GM12878 (cell line): ENCODE data around the gene KLF4. TPM values are rescaled to one million over a fixed set of nuclear protein-coding genes. Genes with fewer than 3 reads are reported as not detected.

ENCODE experiments used
- ATAC-seq: fragments of 200-7000 bp; cut with Tn5 transposase; 3 replicates; pipeline ENCODE4 v1.9.1; 2020; ENCODE audit warnings: mild to moderate bottlenecking, moderate library complexity
- BruUV-seq: library from RNA; stranded (reverse); fragments of 400-500 nt; replicated peaks from 2 replicates; lab custom pipeline; 2021; lab: Mats Ljungman, UMichigan
- CTCF ChIA-PET: fragments of 300-600 bp; sonication (Branson Sonifier 250); formaldehyde crosslinking; extraction: SDS; loops from one replicate; lab custom pipeline; 2021; ENCODE audit warnings: inconsistent platforms; lab: Yijun Ruan, JAX
- POLR2A ChIA-PET: fragments of 350-600 bp; formaldehyde crosslinking; extraction: SDS; loops from one replicate; lab custom pipeline; 2021; ENCODE audit warnings: inconsistent platforms; lab: Charles Lee
- RAD21 ChIA-PET: fragments of 300-600 bp; sonication (Branson Sonifier 250); formaldehyde crosslinking; loops from one replicate; lab custom pipeline; 2023; ENCODE audit warnings: antibody characterized with exemption; ENCODE audit not compliant: unreplicated experiment; lab: Charles Lee
- SMC1A ChIA-PET: fragments of 300-600 bp; sonication (Branson Sonifier 250); formaldehyde crosslinking; loops from one replicate; lab custom pipeline; 2023; ENCODE audit not compliant: unreplicated experiment, uncharacterized antibody; lab: Charles Lee
- DNase-seq: peaks from one replicate; pipeline ENCODE4 v3.0.0-alpha.2; 2011; ENCODE audit warnings: low read depth, low spot score
- FAIRE-seq: peaks from 3 replicates; lab custom pipeline; 2011; peaks lifted over from hg19 to GRCh38; lab: Jason Lieb, UNC
- H2AFZ ChIP-seq: 2 replicates; pipeline ENCODE4 v1.6.0; 2011; ENCODE audit warnings: low read depth, low read length, control low read depth; ENCODE audit not compliant: control insufficient read depth
- H3K27ac ChIP-seq: 2 replicates; pipeline ENCODE4 v1.5.1; 2011; ENCODE audit warnings: control low read depth; ENCODE audit not compliant: control insufficient read depth, insufficient read depth
- H3K27me3 ChIP-seq, 2 experiments: replicated peaks in 1 of 2; 2 replicates each; pipeline versions ENCODE4 v1.6.0 to v1.6.1; 2011; ENCODE audit warnings: low read length in 1 of 2; ENCODE audit not compliant: control insufficient read depth in 2 of 2, insufficient read depth in 2 of 2
- H3K36me3 ChIP-seq, 2 experiments: 2 replicates each; pipeline ENCODE4 v1.5.1; 2011; ENCODE audit warnings: low read length in 1 of 2; ENCODE audit not compliant: control insufficient read depth in 2 of 2, insufficient read depth in 2 of 2
- H3K4me1 ChIP-seq: 2 replicates; pipeline ENCODE4 v1.6.1; 2011; ENCODE audit warnings: mild to moderate bottlenecking, low read length, moderate library complexity, mixed read lengths; ENCODE audit not compliant: control insufficient read depth, insufficient read depth
- H3K4me2 ChIP-seq: 2 replicates; pipeline ENCODE4 v1.6.0; 2011; ENCODE audit warnings: control low read depth; ENCODE audit not compliant: control insufficient read depth, insufficient read depth
- H3K4me3 ChIP-seq: fragments of 200-600 bp; sonication (generic); 2 replicates; pipeline ENCODE4 v1.5.1; 2016
- H3K79me2 ChIP-seq: 2 replicates; pipeline ENCODE4 v1.6.0; 2011; ENCODE audit warnings: low read length; ENCODE audit not compliant: control insufficient read depth, insufficient read depth
- H3K9ac ChIP-seq: 2 replicates; pipeline ENCODE4 v1.8.0; 2011; ENCODE audit warnings: low read length, control low read depth, mixed read lengths; ENCODE audit not compliant: control insufficient read depth, insufficient read depth
- H3K9me3 ChIP-seq: replicated peaks from 3 replicates; pipeline ENCODE4 v1.5.1; 2011; ENCODE audit warnings: mild to moderate bottlenecking, low read length; ENCODE audit not compliant: control insufficient read depth, insufficient read depth
- H4K20me1 ChIP-seq: 2 replicates; pipeline ENCODE4 v1.6.0; 2011; ENCODE audit not compliant: control insufficient read depth, insufficient read depth
- DPF2 ChIP-seq: fragments of 450-650 bp; IDR thresholded peaks from 2 replicates; pipeline ENCODE4 v1.6.1; 2017; ENCODE audit warnings: mild to moderate bottlenecking
- IKZF1 ChIP-seq: fragments of 450-650 bp; conservative IDR thresholded peaks from 2 replicates; pipeline ENCODE4 v1.6.1; 2017; ENCODE audit warnings: antibody characterized with exemption, mild to moderate bottlenecking
- JUNB ChIP-seq: IDR thresholded peaks from 2 replicates; pipeline ENCODE4 v1.6.1; 2016; ENCODE audit warnings: antibody characterized with exemption, mild to moderate bottlenecking
- MEF2B ChIP-seq: fragments of 450-650 bp; IDR thresholded peaks from 2 replicates; pipeline ENCODE4 v1.6.1; 2018; ENCODE audit warnings: mild to moderate bottlenecking, moderate library complexity; ENCODE audit not compliant: partially characterized antibody, poor library complexity, severe bottlenecking
- MTA2 ChIP-seq: fragments of 450-650 bp; IDR thresholded peaks from 2 replicates; pipeline ENCODE4 v1.6.1; 2016; ENCODE audit warnings: low read depth, mild to moderate bottlenecking, moderate library complexity
- MTA3 ChIP-seq: IDR thresholded peaks from 2 replicates; pipeline ENCODE4 v1.6.1; 2012; ENCODE audit warnings: low read length, inconsistent platforms, borderline replicate concordance
- NR2F1 ChIP-seq: fragments of 450-650 bp; conservative IDR thresholded peaks from 2 replicates; pipeline ENCODE4 v1.6.1; 2017; ENCODE audit warnings: mild to moderate bottlenecking
- WGBS: methylation state at CpG from one replicate; pipeline ENCODE4 v1.1.6; 2016; ENCODE audit warnings: low lambda C conversion rate; ENCODE audit not compliant: insufficient replicate concordance, insufficient coverage; ENCODE audit errors: missing lambda C conversion rate; 5-methylcytosine and 5-hydroxymethylcytosine counted together
- in situ Hi-C: fragments of 300-500 bp; cut with MboI; formaldehyde crosslinking; loops from 9 replicates; pipeline ENCODE4 v1.14.3; 2018; ENCODE audit warnings: mixed read lengths
- intact Hi-C: fragments of 100-400 bp; cut with micrococcal nuclease; formaldehyde crosslinking; loops from one replicate; pipeline ENCODE4 v1.14.2; 2022; ENCODE audit not compliant: unreplicated experiment
- polyA plus RNA-seq, 11 experiments: library from polyadenylated mRNA; depleted of rRNA in 4 of 11; unstranded in 6 of 11; stranded (reverse) in 5 of 11; fragments of >200 nt; fragmentation: Nextera tagmentation in 4 of 11; fragmentation: Illumina TruSeq in 1 of 11; extraction: Ambion mirVana in 4 of 11; extraction: Trizol in 1 of 11; gene quantifications; 1 replicate in 1 of 11; 2 replicates in 10 of 11; pipeline versions ENCODE4 v1.2.1 to v1.2.3, GENCODE V29; 2011 to 2016; ENCODE audit warnings: inconsistent platforms in 2 of 11, missing spikeins in 2 of 11, low read depth in 1 of 11
- total RNA-seq, 4 experiments: library from RNA; depleted of rRNA in 3 of 4; stranded (reverse); fragments of >200 nt in 3 of 4; fragmentation: Illumina TruSeq in 1 of 4; extraction: Trizol in 1 of 4; gene quantifications; 2 replicates each; pipeline versions ENCODE4 v1.2.1 to v1.2.3, GENCODE V29; 2013 to 2021
- TF ChIP-seq, protein P1 (sequence below): fragments of 450-650 bp; IDR thresholded peaks from 2 replicates; pipeline ENCODE4 v1.6.1; 2017; ENCODE audit warnings: low read depth, mild to moderate bottlenecking, moderate library complexity
- TF ChIP-seq, protein P2 (sequence below): fragments of 450-650 bp; IDR thresholded peaks from 2 replicates; pipeline ENCODE4 v1.6.1; 2016; ENCODE audit warnings: mild to moderate bottlenecking
- TF ChIP-seq, protein P3 (sequence below): fragments of 450-650 bp; IDR thresholded peaks from 2 replicates; pipeline ENCODE4 v1.6.1; 2014; ENCODE audit warnings: mild to moderate bottlenecking

Gene KLF4
- total and polyA plus RNA-seq, 10 of the 15 experiments (the other 5 are each of a cell fraction or from before 2014, with no cell fraction given), result 0.03 to 0.40 (median 0.10) TPM; not detected in 1

DNA sequence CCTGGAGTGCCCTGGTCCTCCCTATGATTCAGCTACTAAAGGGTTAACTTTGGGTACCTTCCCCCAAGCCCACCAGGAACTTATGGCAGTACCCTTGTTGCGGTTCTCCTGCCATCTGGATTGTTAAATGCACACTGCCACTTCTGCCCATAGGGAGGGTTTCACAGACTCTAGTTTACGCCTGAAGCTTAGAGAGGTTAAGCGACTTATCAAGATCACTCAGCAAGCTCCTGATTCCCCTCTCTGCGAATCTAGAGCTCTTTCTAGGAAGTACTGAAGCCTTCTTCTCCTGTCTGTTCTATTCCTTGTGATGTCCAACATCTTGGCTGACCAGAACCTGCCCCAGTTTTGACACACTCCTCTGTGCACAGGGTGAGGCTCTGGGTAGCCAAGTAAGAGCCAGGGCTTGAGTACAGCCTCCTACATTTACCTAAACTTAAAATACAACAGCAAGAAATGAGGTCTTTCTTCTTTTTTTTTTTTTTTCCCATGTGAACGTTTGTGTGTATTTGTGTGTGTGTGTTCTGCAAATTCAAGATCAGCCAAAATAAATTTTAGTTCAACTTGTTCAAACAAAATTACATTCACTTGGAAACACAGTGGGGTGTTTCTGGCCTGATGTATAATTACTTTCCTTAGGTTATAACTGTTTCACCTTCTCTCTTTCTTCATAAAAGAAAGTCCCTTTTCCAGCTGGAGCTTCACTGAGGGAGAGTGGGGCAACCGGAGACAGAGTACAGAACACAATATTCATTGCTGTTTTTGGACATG, 28.7 kb upstream of the KLF4 start:
- WGBS, result 9% methylated on average over 5 of the region's 6 CpGs
- POLR2A ChIA-PET, result no interaction called here
- Histone ChIP-seq H3K27me3 (peaks cover 0 to 2% of the 10 kb centered on the region in 2 experiments; a peak in 2 of 4 replicates), H3K79me2 (no peaks in the 10 kb centered on the region), H3K4me1 (no peaks in the 10 kb centered on the region), H3K9ac (no peak overlapping the region), H2AFZ (no peak overlapping the region), H3K4me2 (no peak overlapping the region), H4K20me1 (no peaks in the 10 kb centered on the region), H3K9me3 (no peaks in the 10 kb centered on the region), H3K27ac (no peak overlapping the region), H3K36me3 (no peaks in the 10 kb centered on the region), H3K4me3 (no peak overlapping the region)
- DNase-seq (no peak), FAIRE-seq (no peak), ATAC-seq (no peak)
- in situ Hi-C loops (no loop called here), intact Hi-C loops (no loop called here)
- CTCF ChIA-PET, result no interaction called here
- no TSS peak for BruUV-seq
- SMC1A ChIA-PET, result no interaction called here
- TF ChIP-seq, protein P1, sequence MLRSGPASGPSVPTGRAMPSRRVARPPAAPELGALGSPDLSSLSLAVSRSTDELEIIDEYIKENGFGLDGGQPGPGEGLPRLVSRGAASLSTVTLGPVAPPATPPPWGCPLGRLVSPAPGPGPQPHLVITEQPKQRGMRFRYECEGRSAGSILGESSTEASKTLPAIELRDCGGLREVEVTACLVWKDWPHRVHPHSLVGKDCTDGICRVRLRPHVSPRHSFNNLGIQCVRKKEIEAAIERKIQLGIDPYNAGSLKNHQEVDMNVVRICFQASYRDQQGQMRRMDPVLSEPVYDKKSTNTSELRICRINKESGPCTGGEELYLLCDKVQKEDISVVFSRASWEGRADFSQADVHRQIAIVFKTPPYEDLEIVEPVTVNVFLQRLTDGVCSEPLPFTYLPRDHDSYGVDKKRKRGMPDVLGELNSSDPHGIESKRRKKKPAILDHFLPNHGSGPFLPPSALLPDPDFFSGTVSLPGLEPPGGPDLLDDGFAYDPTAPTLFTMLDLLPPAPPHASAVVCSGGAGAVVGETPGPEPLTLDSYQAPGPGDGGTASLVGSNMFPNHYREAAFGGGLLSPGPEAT, result no peak
- RAD21 ChIA-PET, result no interaction called here

DNA sequence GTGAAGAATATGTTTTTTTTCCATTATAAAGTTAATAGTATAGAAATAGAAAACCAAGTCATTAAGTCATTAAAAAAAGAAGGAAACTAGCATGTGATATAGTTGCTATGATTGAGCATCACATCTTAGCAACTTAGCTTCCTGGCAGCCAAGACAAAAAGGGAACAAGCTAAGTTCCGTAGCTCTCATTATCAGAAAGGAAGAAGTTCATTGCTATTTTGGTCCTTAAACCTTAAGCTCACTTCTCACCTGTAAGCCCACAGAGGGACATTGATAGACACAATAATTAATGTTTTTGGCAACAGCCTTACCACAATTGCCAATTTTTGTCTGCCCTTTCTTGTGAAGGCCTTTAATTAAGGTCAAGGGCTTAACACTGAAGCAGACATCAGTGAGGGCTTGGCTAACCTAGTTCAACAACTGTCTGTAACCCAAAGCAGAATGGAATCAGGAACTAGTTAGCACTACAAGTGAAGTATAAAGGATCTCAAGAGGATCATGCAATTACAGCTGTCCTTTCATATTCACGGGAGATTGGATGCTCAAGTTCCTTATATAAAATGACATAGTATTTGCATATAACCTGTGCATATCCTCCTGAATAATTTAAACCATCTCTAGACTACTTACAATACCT, 24.0 kb upstream of the KLF4 start:
- in situ Hi-C loops (no loop called here), intact Hi-C loops (no loop called here)
- SMC1A ChIA-PET, result interaction anchor here (0.7 to 0.9 kb wide), 4 partner anchors 15 to 821 kb away, joined by 3 to 4 read pairs (median 3); no protein-coding TSS in a partner anchor
- no peak overlapping the region for H2AFZ ChIP-seq
- no peaks in the 10 kb centered on the region for H3K9me3 ChIP-seq
- RAD21 ChIA-PET, result interaction anchor here (0.9 to 1.0 kb wide), 2 partner anchors 12 to 28 kb away, joined by 3 read pairs; no protein-coding TSS in a partner anchor
- WGBS, result 0% methylated on average over 2 of the region's 2 CpGs
- H3K36me3 ChIP-seq, result no peaks in the 10 kb centered on the region
- peaks cover 0 to 2% of the 10 kb centered on the region in 2 experiments; a peak in 2 of 4 replicates for H3K27me3 ChIP-seq
- no peaks in the 10 kb centered on the region for H4K20me1 ChIP-seq
- no peak overlapping the region for H3K27ac ChIP-seq
- CTCF ChIA-PET, result interaction anchor here (0.8 to 1.2 kb wide), 2 partner anchors 14 to 28 kb away, joined by 3 to 4 read pairs; no protein-coding TSS in a partner anchor
- FAIRE-seq, result peak; percentile 66
- no peaks in the 10 kb centered on the region for H3K79me2 ChIP-seq
- no peak overlapping the region for H3K4me3 ChIP-seq
- BruUV-seq, result no TSS peak
- POLR2A ChIA-PET, result no interaction called here
- ATAC-seq, result peak; percentile 41
- H3K4me2 ChIP-seq, result no peak overlapping the region
- TF ChIP-seq DPF2, result peak; percentile 30; the same call in 1 of the 2 replicates
- TF ChIP-seq MEF2B, result peak; percentile 73
- peak; percentile 89 for TF ChIP-seq MTA2
- TF ChIP-seq, protein P2, sequence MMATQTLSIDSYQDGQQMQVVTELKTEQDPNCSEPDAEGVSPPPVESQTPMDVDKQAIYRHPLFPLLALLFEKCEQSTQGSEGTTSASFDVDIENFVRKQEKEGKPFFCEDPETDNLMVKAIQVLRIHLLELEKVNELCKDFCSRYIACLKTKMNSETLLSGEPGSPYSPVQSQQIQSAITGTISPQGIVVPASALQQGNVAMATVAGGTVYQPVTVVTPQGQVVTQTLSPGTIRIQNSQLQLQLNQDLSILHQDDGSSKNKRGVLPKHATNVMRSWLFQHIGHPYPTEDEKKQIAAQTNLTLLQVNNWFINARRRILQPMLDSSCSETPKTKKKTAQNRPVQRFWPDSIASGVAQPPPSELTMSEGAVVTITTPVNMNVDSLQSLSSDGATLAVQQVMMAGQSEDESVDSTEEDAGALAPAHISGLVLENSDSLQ, result peak; percentile 43
- no peak for TF ChIP-seq JUNB
- TF ChIP-seq IKZF1, result 0 out of 2 replicates have a peak, but pooled peaks have one; percentile 17
- TF ChIP-seq, protein P3, sequence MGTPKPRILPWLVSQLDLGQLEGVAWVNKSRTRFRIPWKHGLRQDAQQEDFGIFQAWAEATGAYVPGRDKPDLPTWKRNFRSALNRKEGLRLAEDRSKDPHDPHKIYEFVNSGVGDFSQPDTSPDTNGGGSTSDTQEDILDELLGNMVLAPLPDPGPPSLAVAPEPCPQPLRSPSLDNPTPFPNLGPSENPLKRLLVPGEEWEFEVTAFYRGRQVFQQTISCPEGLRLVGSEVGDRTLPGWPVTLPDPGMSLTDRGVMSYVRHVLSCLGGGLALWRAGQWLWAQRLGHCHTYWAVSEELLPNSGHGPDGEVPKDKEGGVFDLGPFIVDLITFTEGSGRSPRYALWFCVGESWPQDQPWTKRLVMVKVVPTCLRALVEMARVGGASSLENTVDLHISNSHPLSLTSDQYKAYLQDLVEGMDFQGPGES, result no peak
- TF ChIP-seq MTA3, result no peak
- peak; percentile 85 for TF ChIP-seq NR2F1
- no peak for DNase-seq
- H3K4me1 ChIP-seq, result no peaks in the 10 kb centered on the region
- H3K9ac ChIP-seq, result no peak overlapping the region
